SKM-1 (cell line): Measurements from ENCODE around the gene GRHPR.
"Not testable (repeated sequence)": the region's sequence is repeated elsewhere in the genome, so short reads cannot be mapped to it uniquely, and the experiment has no call there.

Experiments used
- DNase-seq: peaks from one replicate; lab custom pipeline; 2025; ENCODE audit not compliant: unreplicated experiment; lab: John Stamatoyannopoulos, UW

GRHPR gene

DNA sequence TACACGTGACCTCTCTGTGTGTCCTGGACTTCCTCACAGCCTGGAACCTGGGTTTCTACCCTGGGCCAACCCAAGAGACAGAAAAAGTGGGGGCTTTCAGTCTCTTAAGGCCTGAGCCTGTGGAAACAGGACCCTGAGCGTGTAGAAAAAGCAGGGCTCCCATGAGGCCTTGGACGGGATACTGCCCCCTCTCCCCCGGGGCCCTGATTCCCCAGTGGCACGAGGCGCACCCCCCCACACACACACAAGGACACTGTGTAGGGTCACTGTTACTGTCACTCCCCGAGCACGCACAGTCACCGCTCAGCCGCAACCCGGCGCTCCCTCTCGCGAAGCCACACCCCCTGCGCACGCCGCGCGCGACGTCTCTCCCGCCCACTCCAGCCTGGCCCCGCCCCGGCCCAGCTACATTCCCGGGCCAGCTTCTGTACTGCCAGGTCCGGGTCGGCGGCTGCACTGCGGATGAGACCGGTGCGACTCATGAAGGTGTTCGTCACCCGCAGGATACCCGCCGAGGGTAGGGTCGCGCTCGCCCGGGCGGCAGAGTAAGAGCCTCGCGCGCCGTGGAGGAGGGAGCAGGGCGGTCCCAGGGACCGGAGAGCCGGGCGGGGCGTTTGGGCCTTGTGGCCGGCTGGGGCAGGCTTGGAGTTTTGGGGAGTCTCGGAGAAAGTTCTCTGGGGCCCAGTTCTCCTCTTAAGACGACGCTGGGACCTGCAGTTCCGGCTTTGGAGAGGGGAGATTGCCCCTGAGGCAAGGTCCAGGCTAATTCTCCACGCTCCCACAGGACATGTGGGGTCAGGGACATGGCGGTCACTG, at the start of gene GRHPR:
GRHPR (plus strand) TSS at position 408 of the 816 bp plus-strand sequence; CDS start at position 463, 55 bp downstream.
- peak; percentile 77 for DNase-seq

DNA sequence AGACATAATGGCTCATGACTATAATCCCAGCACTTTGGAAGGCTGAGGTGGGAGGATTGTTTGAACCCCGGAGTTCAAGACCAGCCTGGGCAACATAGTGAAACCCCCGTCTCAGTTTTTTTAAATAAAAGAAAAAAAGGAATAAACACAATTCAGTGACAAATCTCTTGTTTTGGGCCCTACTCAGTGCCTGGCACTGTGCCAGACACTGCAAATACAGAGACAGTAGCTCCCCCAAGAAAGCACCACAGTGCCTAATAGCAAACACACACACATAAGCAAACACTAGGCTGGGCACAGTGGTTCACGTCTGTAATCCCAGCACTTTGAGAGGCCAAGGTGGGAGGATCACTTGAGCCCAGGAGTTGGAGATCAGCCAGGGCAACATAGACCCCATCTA, 49.7 kb upstream of the GRHPR start:
- DNase-seq = no peak

GRCh38 chr9:37373621-37374020, 48.9 kb upstream of the GRHPR start:
- no peak for DNase-seq

- no peak for DNase-seq
Observed at GRCh38 chr9:37374892-37375291, 47.6 kb upstream of the GRHPR start.

GRCh38 chr9:37377688-37378612, 44.5 kb upstream of the GRHPR start:
- no peak for DNase-seq

- DNase-seq = no peak
Observed at GRCh38 chr9:37378613-37379004, 43.9 kb upstream of the GRHPR start.

GRCh38 chr9:37379835-37380234, 42.7 kb upstream of the GRHPR start:
- DNase-seq = no peak

DNA sequence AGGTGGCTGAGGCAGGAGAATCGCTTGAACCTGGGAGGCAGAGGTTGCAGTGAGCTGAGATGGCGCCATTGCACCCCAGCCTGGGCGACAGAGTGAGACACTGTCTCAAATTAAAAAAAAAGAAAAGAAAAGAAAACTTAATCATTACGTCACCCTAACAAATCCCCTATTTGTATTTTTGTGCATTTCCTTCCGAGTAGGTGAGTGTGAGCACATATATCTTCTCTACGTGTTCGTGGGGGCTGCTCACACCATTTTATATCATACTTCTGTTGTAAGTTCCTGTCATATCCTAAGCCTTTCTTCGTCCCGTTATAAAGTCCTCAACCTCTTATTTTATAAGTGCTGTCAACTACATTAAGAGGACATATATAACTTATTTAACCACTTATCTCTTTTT, 41.9 kb upstream of the GRHPR start:
- no peak for DNase-seq

DNA sequence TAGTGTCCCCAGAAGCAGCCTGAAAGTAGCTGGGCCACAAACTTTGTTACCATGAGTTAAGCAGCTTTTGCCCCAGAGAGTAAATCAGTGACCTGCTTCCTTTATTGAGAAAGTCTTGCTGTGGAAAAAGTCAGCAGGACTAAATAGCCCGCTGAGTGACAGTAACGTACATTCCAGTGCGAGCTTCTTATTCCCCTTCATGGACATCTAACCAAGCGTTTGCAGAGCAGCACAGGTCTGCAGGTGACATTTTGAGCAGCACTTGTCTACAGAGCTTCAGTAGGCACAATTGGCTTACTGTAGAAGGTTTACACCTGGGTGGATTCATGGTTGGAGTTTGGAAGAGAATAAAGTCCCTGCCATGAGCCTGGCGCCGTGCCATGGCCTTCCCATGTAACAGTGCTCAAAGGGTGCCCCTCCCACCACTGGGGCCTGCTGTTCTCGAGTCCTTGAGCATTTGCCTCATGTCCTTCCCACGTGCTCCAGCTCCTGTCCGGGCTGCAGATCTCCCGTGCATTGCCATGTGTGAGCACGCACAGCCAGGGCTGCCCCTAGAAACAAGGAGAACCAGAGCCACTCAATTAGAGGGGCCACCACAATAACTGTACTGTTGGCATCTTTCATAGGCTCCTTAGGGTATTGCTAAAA, 41.3 kb upstream of the GRHPR start:
- no peak for DNase-seq

GRCh38 chr9:37382161-37382981, 40.1 kb upstream of the GRHPR start:
- no peak for DNase-seq

- no peak for DNase-seq
Observed at GRCh38 chr9:37382982-37383357, 39.5 kb upstream of the GRHPR start.

GRCh38 chr9:37383393-37383792, 39.1 kb upstream of the GRHPR start:
- no peak for DNase-seq

DNA sequence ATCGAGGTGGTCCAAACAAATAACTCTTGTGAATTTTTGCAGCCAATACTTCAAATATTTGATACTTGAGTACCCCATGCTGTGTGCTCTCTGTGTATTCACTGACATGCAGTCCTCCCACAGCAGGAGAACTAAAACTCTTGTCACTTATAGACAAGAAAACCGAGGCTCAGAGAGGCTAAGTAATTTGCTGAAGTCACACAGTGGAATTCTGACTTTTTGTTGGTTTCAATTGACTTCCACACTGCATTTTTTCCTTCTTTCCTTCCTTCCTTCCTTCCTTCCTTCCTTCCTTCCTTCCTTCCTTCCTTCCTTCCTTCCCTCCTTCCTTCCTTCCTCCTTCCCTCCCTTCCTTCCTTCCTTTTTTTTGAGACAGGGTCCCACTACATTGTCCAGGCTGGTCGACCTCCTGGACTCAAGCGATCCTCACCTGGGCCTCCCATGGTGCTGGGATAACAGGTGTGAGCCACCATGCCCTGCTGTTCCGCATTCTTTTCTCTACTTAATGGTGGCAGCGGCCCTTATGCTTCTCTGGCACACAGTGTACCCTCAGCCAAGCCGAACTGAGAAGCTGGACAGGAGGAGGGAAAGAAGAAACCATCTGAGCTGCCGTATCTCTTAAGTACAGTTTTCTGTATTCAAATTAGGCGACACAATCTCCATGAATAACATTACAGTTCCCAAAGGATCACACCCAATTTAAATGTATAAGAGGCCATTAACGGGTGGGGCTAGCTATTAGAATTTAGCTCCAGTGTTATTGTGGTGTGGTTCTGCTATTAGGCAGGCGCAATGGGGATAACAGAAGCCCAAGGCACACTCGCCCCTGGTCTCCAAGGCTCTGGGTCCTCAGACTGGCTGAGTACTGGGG, 38.4 kb upstream of the GRHPR start:
- DNase-seq = no peak

DNA sequence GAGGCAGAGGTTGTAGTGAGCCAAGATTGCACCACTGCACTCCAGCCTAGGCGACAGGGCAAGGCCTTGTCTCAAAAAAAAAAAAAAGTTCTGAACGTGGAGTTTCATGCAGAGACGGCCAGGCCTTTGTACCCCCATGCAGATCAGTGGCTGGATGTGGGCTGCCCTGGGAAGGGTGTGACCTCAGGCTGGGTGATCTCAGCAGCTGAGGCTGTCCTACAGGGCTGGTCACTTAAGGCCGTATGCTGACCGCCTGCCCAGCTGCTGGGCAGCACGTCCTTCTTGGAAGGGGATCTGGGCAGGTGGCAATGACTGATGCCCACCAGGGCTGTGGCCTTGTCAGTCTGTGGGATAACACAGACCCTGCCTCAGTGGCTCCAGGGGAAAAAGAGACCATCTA, 37.2 kb upstream of the GRHPR start:
- DNase-seq = no peak

DNA sequence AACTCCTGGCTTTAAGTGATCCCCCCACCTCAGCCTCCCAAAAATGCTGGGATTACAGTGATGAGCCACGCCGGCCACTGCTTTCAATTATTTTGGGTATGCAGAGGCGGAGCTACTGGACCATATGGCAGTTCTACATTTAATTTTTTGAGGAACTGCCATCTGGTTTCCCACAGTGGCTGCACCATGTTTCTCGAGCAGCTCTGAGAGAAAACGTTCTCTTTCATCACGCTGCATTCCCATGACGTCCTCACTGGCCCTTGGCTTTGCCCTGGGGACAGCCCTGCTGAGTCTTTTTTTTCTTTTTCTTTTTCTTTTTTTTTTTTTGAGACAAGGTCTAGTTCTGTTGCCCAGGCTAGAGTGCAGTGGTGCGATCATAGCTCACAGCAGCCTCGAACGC, 35.5 kb upstream of the GRHPR start:
- DNase-seq = no peak

DNA sequence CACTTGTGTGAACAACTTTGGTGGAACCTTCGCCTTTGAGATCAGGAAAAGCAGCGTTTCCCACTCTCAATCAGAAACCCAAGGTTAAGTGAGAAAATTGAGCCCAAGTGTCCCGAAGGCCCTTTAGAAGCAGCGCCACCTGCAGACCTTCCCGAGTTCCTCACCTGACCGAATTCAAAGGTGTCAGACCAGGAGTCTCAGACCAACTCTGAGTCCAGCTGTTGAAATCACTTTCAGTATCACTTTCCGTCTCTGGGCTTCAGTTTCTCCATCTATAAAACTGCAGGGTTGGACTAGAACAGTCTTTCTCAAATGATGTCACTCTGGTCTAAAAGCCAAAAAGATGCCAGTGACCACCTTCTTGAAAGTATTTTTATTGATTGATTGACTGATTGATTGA, 31.7 kb upstream of the GRHPR start:
- no peak for DNase-seq

GRCh38 chr9:37392272-37392671, 30.2 kb upstream of the GRHPR start:
- no peak for DNase-seq

DNA sequence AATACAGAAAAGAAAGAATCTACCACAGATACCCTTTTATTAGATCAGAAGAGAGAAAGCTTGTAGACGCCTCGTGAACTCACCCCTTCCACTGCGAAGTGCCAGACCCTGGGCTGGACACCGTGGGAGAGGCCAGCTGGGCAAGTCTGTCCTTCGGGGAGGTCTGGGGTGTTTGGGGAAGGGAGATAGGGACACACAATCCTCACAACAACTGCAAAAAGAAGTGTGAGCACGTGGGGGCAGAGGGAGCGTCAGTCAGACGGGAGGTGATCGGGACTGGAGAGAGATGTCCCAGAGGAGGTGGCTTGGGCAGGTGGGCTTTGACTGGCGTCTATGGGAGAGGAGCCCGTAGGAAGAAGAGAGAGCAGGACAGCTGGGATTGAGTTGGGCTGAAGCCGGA, 27.3 kb upstream of the GRHPR start:
- DNase-seq = no peak

DNA sequence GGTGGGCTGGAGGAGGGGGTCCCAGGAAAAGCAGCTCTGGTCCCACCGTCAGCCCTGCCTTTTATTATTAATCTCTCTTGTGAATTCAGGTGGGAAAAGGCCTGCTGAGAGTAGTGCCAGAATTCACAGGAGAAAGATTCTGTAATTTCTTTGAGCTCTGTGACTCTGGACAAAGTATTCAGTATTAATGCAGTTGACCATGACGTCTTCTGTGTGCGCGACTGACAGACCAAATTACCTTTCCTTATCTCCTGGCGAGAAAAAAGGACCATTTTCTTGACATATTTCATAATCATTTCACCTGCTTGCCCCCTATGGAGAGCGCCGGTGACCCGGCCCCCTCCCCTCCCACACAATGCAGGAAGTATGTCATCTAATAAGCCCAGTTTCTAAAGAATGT, 26.8 kb upstream of the GRHPR start:
- no peak for DNase-seq

- DNase-seq = not testable (repeated sequence)
Observed at GRCh38 chr9:37397948-37398347, 24.5 kb upstream of the GRHPR start.
